ENCODE measurements around the gene BCL7B. TPM values are rescaled to one million over a fixed set of nuclear protein-coding genes. Genes with fewer than 3 reads are reported as not detected.

BCL7B gene
- total and polyA plus RNA-seq, 8 donors = 9.0 to 105 (median 65.2) TPM

DNA sequence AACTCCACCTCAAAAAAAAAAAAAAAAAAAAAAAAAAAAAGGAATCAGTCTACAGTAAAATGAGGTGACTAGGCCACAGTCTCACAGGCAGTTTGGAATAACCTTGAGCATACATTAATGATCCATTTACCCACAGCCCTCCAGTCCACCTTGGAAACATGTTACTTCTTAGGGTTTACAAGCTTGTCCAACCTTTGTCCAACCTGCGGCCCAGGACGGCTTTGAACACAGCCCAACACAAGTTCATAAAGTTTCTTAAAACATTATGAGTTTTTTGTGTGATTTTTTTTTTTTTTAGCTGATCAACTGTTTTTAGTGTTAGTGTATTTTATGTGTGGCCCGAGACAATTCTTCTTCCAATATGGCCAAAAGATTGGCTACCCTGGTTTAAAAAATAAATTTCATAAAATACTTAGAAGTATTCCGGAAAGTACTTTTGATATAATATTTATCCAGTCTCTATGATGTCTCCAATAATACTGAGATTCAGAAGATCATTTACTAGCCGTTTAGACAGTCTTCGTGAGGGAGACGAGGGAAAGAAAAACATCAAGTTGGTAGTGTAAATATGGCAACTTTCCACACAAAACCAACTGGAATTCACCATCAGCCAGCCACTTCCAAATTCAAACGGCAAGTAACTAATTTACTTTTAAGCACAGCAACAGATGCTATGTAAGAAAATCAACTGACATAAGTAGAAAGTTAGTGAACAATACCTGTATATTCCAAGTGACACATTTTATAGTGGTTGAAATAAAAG lies 45.3 kb downstream of the BCL7B start:
- H3K27ac ChIP-seq = no peak overlapping the region
- H3K4me3 ChIP-seq = no peak overlapping the region
- no peak for DNase-seq
- no peaks in the 10 kb centered on the region for H3K27me3 ChIP-seq
- 57 to 63% (median 60%) methylated on average over 8 of the region's 8 CpGs for WGBS, 5 donors
- H3K36me3 ChIP-seq = peaks cover 42 to 86% (median 79%) of the 10 kb centered on the region in 4 donors
- TF ChIP-seq, protein P1, sequence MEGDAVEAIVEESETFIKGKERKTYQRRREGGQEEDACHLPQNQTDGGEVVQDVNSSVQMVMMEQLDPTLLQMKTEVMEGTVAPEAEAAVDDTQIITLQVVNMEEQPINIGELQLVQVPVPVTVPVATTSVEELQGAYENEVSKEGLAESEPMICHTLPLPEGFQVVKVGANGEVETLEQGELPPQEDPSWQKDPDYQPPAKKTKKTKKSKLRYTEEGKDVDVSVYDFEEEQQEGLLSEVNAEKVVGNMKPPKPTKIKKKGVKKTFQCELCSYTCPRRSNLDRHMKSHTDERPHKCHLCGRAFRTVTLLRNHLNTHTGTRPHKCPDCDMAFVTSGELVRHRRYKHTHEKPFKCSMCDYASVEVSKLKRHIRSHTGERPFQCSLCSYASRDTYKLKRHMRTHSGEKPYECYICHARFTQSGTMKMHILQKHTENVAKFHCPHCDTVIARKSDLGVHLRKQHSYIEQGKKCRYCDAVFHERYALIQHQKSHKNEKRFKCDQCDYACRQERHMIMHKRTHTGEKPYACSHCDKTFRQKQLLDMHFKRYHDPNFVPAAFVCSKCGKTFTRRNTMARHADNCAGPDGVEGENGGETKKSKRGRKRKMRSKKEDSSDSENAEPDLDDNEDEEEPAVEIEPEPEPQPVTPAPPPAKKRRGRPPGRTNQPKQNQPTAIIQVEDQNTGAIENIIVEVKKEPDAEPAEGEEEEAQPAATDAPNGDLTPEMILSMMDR (IDR thresholded peaks at IDR 0.05) = no peak
- TF ChIP-seq EP300 (IDR thresholded peaks at IDR 0.05) = no peak
- no peak for TF ChIP-seq POLR2AphosphoS5 (IDR thresholded peaks at IDR 0.05)
- TF ChIP-seq POLR2A (IDR thresholded peaks at IDR 0.05) = no peak
- intact Hi-C loops (cut with DNase I; ENCODE audit: low total_unique reads) = no loop called here
- peaks cover 0 to 45% (median 16%) of the 10 kb centered on the region in 4 donors for H3K4me1 ChIP-seq
- H3K9me3 ChIP-seq = no peaks in the 10 kb centered on the region

DNA sequence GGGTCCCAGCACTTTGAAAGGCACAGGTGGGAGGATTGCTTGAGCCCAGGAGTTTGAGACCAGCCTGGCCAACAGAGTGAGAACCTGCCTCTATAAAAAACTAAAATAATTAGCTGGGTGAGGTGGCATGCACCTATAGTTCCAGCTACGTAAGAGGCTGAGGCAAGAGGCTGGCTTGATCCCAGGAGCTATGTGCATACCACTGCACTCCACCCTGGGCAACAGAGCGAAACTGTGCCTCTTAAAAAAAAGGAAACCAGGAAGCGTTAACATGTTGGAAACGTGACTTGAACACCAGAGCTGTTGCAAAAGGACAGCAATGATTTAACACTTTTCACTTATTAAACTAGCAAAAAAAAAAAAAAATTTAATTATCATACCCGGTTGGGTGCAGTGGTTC lies 48.0 kb downstream of the BCL7B start:
- 83 to 88% (median 86%) methylated on average over 5 of the region's 5 CpGs for WGBS, 5 donors
- no peak for DNase-seq
- intact Hi-C loops (cut with DNase I; ENCODE audit: low total_unique reads) = no loop called here
- no peak overlapping the region for H3K4me3 ChIP-seq
- no peak overlapping the region for H3K27ac ChIP-seq
- TF ChIP-seq POLR2AphosphoS5 (IDR thresholded peaks at IDR 0.05) = no peak
- TF ChIP-seq POLR2A (IDR thresholded peaks at IDR 0.05) = no peak
- no peak for TF ChIP-seq EP300 (IDR thresholded peaks at IDR 0.05)
- TF ChIP-seq, protein P1 (IDR thresholded peaks at IDR 0.05) = no peak
- peaks cover 0 to 42% (median 10%) of the 10 kb centered on the region in 4 donors for H3K4me1 ChIP-seq
- H3K27me3 ChIP-seq = no peaks in the 10 kb centered on the region
- H3K9me3 ChIP-seq = no peaks in the 10 kb centered on the region
- peaks cover 60 to 86% (median 79%) of the 10 kb centered on the region in 4 donors for H3K36me3 ChIP-seq

DNA sequence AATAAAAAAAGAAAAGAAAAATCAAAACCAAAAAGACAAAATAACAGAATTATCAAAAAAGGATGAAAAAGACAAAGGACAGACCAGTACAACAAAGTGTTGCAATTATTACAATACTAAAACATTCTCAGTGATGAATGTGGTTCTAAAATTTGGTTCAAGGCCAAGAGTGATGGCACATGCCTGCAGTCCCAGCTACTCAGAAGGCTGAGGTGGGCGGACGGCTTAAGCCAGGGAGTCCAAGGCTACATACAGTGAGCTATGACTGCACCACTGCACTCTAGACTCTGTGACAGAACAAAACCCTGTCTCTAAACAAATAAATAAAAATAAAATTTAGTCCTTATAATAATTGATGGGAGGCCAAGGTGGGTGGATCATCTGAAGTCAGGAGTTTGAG lies 49.9 kb downstream of the BCL7B start:
- WGBS, 5 donors = 84 to 100% (median 96%) methylated on average over 2 of the region's 2 CpGs

DNA sequence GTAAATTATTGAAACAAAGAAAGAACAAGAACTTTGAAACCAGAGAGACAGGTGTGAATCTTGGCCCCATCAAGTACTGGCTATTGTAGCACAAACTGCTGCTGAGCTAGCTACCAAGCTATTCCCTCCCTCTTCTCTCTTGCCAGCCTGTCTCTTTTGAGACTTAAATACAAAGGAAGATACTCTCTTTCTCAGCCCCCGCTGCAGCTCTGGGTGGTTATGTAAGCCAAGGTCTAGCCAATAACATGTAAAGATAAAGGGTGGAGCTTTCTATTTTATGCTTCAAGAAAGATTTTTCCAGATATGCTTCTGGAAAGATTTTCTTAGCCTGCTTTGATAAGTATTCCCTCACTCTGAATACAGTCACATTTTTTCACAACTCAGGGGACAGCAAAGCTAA lies 52.6 kb downstream of the BCL7B start:
- no peaks in the 10 kb centered on the region for H3K27me3 ChIP-seq
- H3K4me3 ChIP-seq = no peak overlapping the region
- peaks cover 0 to 10% (median 0%) of the 10 kb centered on the region in 4 donors for H3K4me1 ChIP-seq
- peaks cover 83 to 100% (median 100%) of the 10 kb centered on the region in 4 donors for H3K36me3 ChIP-seq
- WGBS, 5 donors = 47 to 100% (median 93%) methylated on average over 1 of the region's 1 CpG
- DNase-seq = no peak
- TF ChIP-seq, protein P1 (IDR thresholded peaks at IDR 0.05) = no peak
- TF ChIP-seq POLR2A (IDR thresholded peaks at IDR 0.05) = no peak
- no peak for TF ChIP-seq POLR2AphosphoS5 (IDR thresholded peaks at IDR 0.05)
- no peak for TF ChIP-seq EP300 (IDR thresholded peaks at IDR 0.05)
- no peaks in the 10 kb centered on the region for H3K9me3 ChIP-seq
- intact Hi-C loops (cut with DNase I; ENCODE audit: low total_unique reads) = no loop called here
- no peak overlapping the region for H3K27ac ChIP-seq

More for the DNA sequence above, 49.9 kb downstream of the BCL7B start:
- Histone ChIP-seq H3K4me1 (peaks cover 0 to 24% (median 3%) of the 10 kb centered on the region in 4 donors), H3K4me3 (no peak overlapping the region), H3K27ac (no peak overlapping the region), H3K36me3 (peaks cover 74 to 92% (median 86%) of the 10 kb centered on the region in 4 donors), H3K27me3 (no peaks in the 10 kb centered on the region), H3K9me3 (no peaks in the 10 kb centered on the region)
- DNase-seq = no peak
- intact Hi-C loops (cut with DNase I; ENCODE audit: low total_unique reads) = no loop called here
- TF ChIP-seq EP300 (IDR thresholded peaks at IDR 0.05) = no peak
- TF ChIP-seq, protein P1 (IDR thresholded peaks at IDR 0.05) = no peak
- no peak for TF ChIP-seq POLR2A (IDR thresholded peaks at IDR 0.05)
- TF ChIP-seq POLR2AphosphoS5 (IDR thresholded peaks at IDR 0.05) = no peak
